Urinary bladder (tissue), 4 donors: ENCODE data around the gene SLC2A5. TPM values are rescaled to one million over a fixed set of nuclear protein-coding genes. Genes with fewer than 3 reads are reported as not detected.
"Not testable (repeated sequence)": the region's sequence is repeated elsewhere in the genome, so short reads cannot be mapped to it uniquely, and the experiment has no call there.

Experiments used
- DNase-seq: peaks from one replicate; pipeline ENCODE4 v3.0.0-alpha.2; 2015; ENCODE audit errors: extremely low spot score
- H3K27ac ChIP-seq: one replicate; pipeline ENCODE4 v1.5.1; 2013; ENCODE audit warnings: low read depth, mild to moderate bottlenecking, moderate library complexity
- H3K36me3 ChIP-seq: one replicate; pipeline ENCODE4 v1.6.1; 2013; ENCODE audit warnings: mild to moderate bottlenecking, moderate library complexity; ENCODE audit not compliant: insufficient read depth
- H3K4me1 ChIP-seq: one replicate; pipeline ENCODE4 v1.6.1; 2013; ENCODE audit warnings: mild to moderate bottlenecking, moderate library complexity; ENCODE audit not compliant: insufficient read depth
- H3K4me3 ChIP-seq: one replicate; pipeline ENCODE4 v1.5.1; 2013; ENCODE audit warnings: low read depth, low read length
- WGBS: extraction: QIAGEN DNeasy Blood & Tissue Kit; methylation state at CpG from one replicate; pipeline ENCODE4 v1.1.7; 2013; 5-methylcytosine and 5-hydroxymethylcytosine counted together
- polyA plus RNA-seq: library from polyadenylated mRNA; stranded (reverse); fragments of 200-250 nt; gene quantifications from one replicate; pipeline ENCODE4 v1.2.3, GENCODE V29; 2013
- total RNA-seq: library from RNA; depleted of rRNA; stranded (reverse); fragments of >200 nt; gene quantifications from one replicate; pipeline ENCODE4 v1.2.3, GENCODE V29; 2014
- donor health status: healthy with polysubstance abuse.
- donor health status: healthy.

SLC2A5 gene
- total and polyA plus RNA-seq, 2 donors, result 1.3 to 1.8 TPM

GRCh38 chr1:9027307-9027706 is 42.1 kb downstream of the SLC2A5 start:
- Histone ChIP-seq H3K4me3 (no peak overlapping the region), H3K4me1 (no peaks in the 10 kb centered on the region), H3K27ac (no peak overlapping the region), H3K36me3 (no peaks in the 10 kb centered on the region)
- WGBS, result 89% methylated on average over 4 of the region's 4 CpGs
- no peak for DNase-seq

DNA sequence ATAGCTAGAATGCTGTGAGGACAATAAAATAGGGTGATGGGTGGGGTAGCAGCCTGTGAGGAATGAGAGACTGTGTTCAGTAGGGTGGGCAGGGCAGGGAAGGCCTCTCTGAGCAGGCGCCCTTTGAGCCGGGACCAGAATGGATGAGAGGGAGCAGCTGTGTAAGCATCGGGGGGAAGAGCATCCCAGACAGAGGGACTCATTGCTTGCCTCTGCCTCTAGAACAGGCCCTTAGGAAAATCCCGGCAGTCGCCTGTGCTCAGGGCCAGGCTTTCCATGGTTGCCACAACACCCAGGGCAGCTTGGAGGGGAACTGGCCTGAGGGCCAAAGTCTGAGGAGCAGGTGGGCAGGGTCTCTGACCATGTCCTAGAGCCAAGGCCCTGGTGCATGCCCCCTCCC is 44.0 kb downstream of the SLC2A5 start:
- no peak overlapping the region for H3K27ac ChIP-seq
- H3K36me3 ChIP-seq, result no peaks in the 10 kb centered on the region
- 83% methylated on average over 5 of the region's 5 CpGs for WGBS
- H3K4me1 ChIP-seq, result no peaks in the 10 kb centered on the region
- no peak for DNase-seq
- H3K4me3 ChIP-seq, result no peak overlapping the region

GRCh38 chr1:9024837-9025236 is 44.6 kb downstream of the SLC2A5 start:
- Histone ChIP-seq H3K36me3 (no peaks in the 10 kb centered on the region), H3K4me1 (no peaks in the 10 kb centered on the region), H3K4me3 (no peak overlapping the region), H3K27ac (no peak overlapping the region)
- 92% methylated on average over 20 of the region's 20 CpGs for WGBS
- no peak for DNase-seq

- H3K36me3 ChIP-seq, result no peaks in the 10 kb centered on the region
- WGBS, result 98% methylated on average over 10 of the region's 10 CpGs
- DNase-seq, result no peak
- H3K27ac ChIP-seq, result no peak overlapping the region
- H3K4me1 ChIP-seq, result no peaks in the 10 kb centered on the region
- H3K4me3 ChIP-seq, result no peak overlapping the region
Observed at GRCh38 chr1:9022773-9023172, 46.7 kb downstream of the SLC2A5 start.

GRCh38 chr1:9022026-9022738 is 47.3 kb downstream of the SLC2A5 start:
- not testable (repeated sequence) for DNase-seq, H3K4me3 ChIP-seq, H3K27ac ChIP-seq, H3K36me3 ChIP-seq, H3K4me1 ChIP-seq
- 68% methylated on average over 14 of the region's 15 CpGs for WGBS

- no peak overlapping the region for H3K27ac ChIP-seq
Observed at GRCh38 chr1:9020305-9020704, 49.1 kb downstream of the SLC2A5 start.

GRCh38 chr1:9019896-9020295 is 49.5 kb downstream of the SLC2A5 start:
- Histone ChIP-seq H3K27ac (no peak overlapping the region), H3K36me3 (no peaks in the 10 kb centered on the region), H3K4me1 (no peaks in the 10 kb centered on the region), H3K4me3 (no peak overlapping the region)
- DNase-seq, result no peak
- 52% methylated on average over 4 of the region's 4 CpGs for WGBS

More at GRCh38 chr1:9020305-9020704, 49.1 kb downstream of the SLC2A5 start:
- Histone ChIP-seq H3K4me3 (no peak overlapping the region), H3K4me1 (no peaks in the 10 kb centered on the region), H3K36me3 (no peaks in the 10 kb centered on the region)
- 66% methylated on average over 6 of the region's 6 CpGs for WGBS
- no peak for DNase-seq

DNA sequence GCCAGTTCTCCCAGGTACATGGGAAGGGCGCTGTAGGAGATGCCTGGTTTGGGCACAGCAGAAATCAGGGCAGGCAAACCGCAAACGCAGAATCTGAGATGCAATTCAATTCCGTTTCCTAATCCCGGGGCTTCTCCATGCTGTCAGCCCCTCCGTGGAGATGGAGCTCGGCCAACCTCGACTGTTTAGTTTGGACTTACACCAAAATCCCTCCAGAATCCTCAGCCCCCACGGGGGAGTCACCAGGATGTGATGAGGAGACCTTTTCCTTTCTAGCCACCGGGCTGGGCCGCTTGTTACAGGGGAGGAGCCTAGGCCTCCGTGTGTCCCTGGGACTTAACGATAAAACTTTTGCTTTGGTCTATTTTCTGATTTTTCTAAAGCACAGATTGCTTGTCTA is 51.1 kb downstream of the SLC2A5 start:
- DNase-seq, result peak; percentile 26
- Histone ChIP-seq H3K4me3 (no peak overlapping the region), H3K4me1 (no peaks in the 10 kb centered on the region), H3K27ac (no peak overlapping the region), H3K36me3 (no peaks in the 10 kb centered on the region)
- WGBS, result 28% methylated on average over 13 of the region's 13 CpGs

- WGBS, result 79% methylated on average over 5 of the region's 5 CpGs
- no peaks in the 10 kb centered on the region for H3K4me1 ChIP-seq
Observed at GRCh38 chr1:9016455-9016854, 53.0 kb downstream of the SLC2A5 start.

GRCh38 chr1:9014475-9015375 is 54.7 kb downstream of the SLC2A5 start:
- no peak overlapping the region for H3K27ac ChIP-seq
- 85% methylated on average over 36 of the region's 36 CpGs for WGBS
- no peak for DNase-seq
- no peaks in the 10 kb centered on the region for H3K36me3 ChIP-seq
- H3K4me3 ChIP-seq, result no peak overlapping the region
- H3K4me1 ChIP-seq, result no peaks in the 10 kb centered on the region

More at GRCh38 chr1:9016455-9016854, 53.0 kb downstream of the SLC2A5 start:
- Histone ChIP-seq H3K27ac (no peak overlapping the region), H3K36me3 (no peaks in the 10 kb centered on the region), H3K4me3 (no peak overlapping the region)
- no peak for DNase-seq

DNA sequence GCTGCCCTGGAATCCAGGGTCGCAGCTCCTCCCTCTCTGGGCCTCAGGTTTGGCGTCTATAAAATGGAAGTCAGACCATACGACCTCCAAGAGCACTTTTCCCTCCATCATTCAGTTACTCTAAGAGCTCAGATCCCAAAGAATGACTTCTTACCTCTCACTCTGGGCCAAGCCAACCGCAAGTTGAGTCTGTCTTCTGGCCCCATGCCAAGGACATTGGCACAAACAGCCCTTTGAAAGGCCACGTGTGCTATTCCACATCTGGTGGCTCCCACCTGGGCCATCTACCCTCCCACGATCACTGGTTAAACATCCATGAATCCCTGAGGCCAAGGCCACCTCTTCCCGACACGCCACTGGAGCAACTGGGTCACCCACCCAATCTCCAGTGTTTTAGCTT is 55.6 kb downstream of the SLC2A5 start:
- Histone ChIP-seq H3K4me3 (no peak overlapping the region), H3K4me1 (no peaks in the 10 kb centered on the region), H3K36me3 (no peaks in the 10 kb centered on the region), H3K27ac (no peak overlapping the region)
- 86% methylated on average over 8 of the region's 8 CpGs for WGBS
- DNase-seq, result no peak

DNA sequence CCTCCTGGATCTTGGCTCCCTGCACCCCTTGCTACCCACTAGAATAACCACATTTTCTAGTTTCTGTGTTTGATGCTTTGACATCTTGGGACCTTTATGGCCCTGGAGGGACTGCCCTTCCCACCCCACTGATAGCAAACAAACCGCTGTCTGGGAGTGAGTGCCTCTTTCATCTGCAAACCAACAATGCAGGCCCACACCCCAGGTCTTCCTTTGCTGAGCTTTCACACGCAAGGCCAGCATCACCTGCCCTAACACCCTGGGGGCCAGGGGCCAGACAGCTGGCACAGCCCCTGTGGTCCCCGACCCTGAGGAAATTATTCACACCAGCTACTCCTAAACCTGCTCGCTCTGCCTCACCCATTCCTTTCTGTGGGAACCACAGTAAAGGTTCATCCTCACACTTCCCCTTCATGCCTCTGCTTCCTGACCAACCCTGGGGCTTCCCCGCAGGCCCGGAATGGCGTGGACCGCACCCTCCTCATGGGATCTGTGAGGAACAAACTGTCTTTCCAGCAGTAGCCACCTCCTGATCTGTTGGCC is 58.6 kb downstream of the SLC2A5 start:
- 81% methylated on average over 8 of the region's 8 CpGs for WGBS
- no peak for DNase-seq
- Histone ChIP-seq H3K4me1 (no peaks in the 10 kb centered on the region), H3K27ac (no peak overlapping the region), H3K4me3 (no peak overlapping the region), H3K36me3 (no peaks in the 10 kb centered on the region)

GRCh38 chr1:9009438-9010370 is 59.7 kb downstream of the SLC2A5 start:
- H3K36me3 ChIP-seq, result no peaks in the 10 kb centered on the region

More at GRCh38 chr1:9009438-9010370, 59.7 kb downstream of the SLC2A5 start:
- Histone ChIP-seq H3K4me1 (no peaks in the 10 kb centered on the region), H3K27ac (no peak overlapping the region), H3K4me3 (no peak overlapping the region)
- DNase-seq, result no peak
- 62% methylated on average over 21 of the region's 21 CpGs for WGBS
